A673 (cell line): ENCODE measurements around the gene ZMYND8. TPM values are rescaled to one million over a fixed set of nuclear protein-coding genes. Genes with fewer than 3 reads are reported as not detected.

Source experiments
- BruUV-seq: library from RNA; stranded (reverse); fragments of 400-500 nt; replicated peaks from 2 replicates; lab custom pipeline; 2021; lab: Mats Ljungman, UMichigan
- CTCF ChIA-PET: fragments of 300-600 bp; sonication (Branson Sonifier 250); formaldehyde crosslinking; loops from one replicate; lab custom pipeline; 2022; ENCODE audit warnings: antibody characterized with exemption; lab: Charles Lee
- POLR2A ChIA-PET: fragments of 300-600 bp; sonication (Branson Sonifier 250); formaldehyde crosslinking; loops from one replicate; lab custom pipeline; 2022; ENCODE audit warnings: antibody characterized with exemption; ENCODE audit not compliant: low non-redundant PET; lab: Charles Lee
- DNase-seq: peaks from one replicate; pipeline ENCODE4 v3.0.0-alpha.2; 2015; ENCODE audit warnings: low spot score
- H3K27ac ChIP-seq: fragments of 200-600 bp; sonication (generic); 2 replicates; pipeline ENCODE4 v1.5.1; 2016; ENCODE audit warnings: mixed run types, low read depth, mild to moderate bottlenecking, mixed read lengths, antibody characterized with exemption, low read length; ENCODE audit not compliant: poor library complexity, severe bottlenecking
- H3K27me3 ChIP-seq: fragments of 200-600 bp; sonication (generic); replicated peaks from 2 replicates; pipeline ENCODE4 v1.6.1; 2017; ENCODE audit warnings: mixed run types, low read depth, mild to moderate bottlenecking, mixed read lengths, antibody characterized with exemption, low read length; ENCODE audit not compliant: insufficient read depth, poor library complexity
- H3K36me3 ChIP-seq: fragments of 200-600 bp; sonication (generic); 2 replicates; pipeline ENCODE4 v1.6.1; 2016; ENCODE audit warnings: mixed run types, mild to moderate bottlenecking, mixed read lengths, antibody characterized with exemption, low read length; ENCODE audit not compliant: insufficient read depth, poor library complexity, severe bottlenecking
- H3K4me1 ChIP-seq: fragments of 200-600 bp; sonication (generic); 2 replicates; pipeline ENCODE4 v1.6.1; 2017; ENCODE audit warnings: mixed run types, mild to moderate bottlenecking, mixed read lengths, antibody characterized with exemption, low read length; ENCODE audit not compliant: insufficient read depth, poor library complexity, severe bottlenecking
- H3K4me3 ChIP-seq: fragments of 200-600 bp; sonication (generic); 2 replicates; pipeline ENCODE4 v1.5.1; 2016; ENCODE audit warnings: low read depth, mixed run types, mild to moderate bottlenecking, mixed read lengths, low read length; ENCODE audit not compliant: poor library complexity, severe bottlenecking
- H3K9me3 ChIP-seq: fragments of 200-600 bp; sonication (generic); 2 replicates; pipeline ENCODE4 v1.6.1; 2016; ENCODE audit warnings: mixed run types, low read depth, mild to moderate bottlenecking, mixed read lengths, antibody characterized with exemption, low read length; ENCODE audit not compliant: poor library complexity, severe bottlenecking
- EZH2 ChIP-seq: fragments of 200-600 bp; sonication (generic); IDR thresholded peaks from 2 replicates; pipeline ENCODE4 v1.6.1; 2017; ENCODE audit warnings: borderline replicate concordance, low read depth, mild to moderate bottlenecking, mixed read lengths, antibody characterized with exemption, low read length; ENCODE audit not compliant: poor library complexity, severe bottlenecking
- intact Hi-C: fragments of 100-400 bp; cut with micrococcal nuclease; formaldehyde crosslinking; loops from one replicate; pipeline ENCODE4 v1.10.0; 2022; ENCODE audit not compliant: unreplicated experiment
- total RNA-seq: library from RNA; stranded (reverse); gene quantifications from 2 replicates; pipeline ENCODE4 v1.2.3, GENCODE V29; 2021
- TF ChIP-seq, protein P1 (sequence below): fragments of 300-800, 200-600 bp; sonication (generic); conservative IDR thresholded peaks from 2 replicates; pipeline ENCODE4 v1.5.1; 2017; ENCODE audit warnings: low read depth, mild to moderate bottlenecking, antibody characterized with exemption, low read length, moderate library complexity, mixed read lengths

ZMYND8 gene
- total RNA-seq, 1 experiment from 2014 or later: 31.3 TPM

DNA sequence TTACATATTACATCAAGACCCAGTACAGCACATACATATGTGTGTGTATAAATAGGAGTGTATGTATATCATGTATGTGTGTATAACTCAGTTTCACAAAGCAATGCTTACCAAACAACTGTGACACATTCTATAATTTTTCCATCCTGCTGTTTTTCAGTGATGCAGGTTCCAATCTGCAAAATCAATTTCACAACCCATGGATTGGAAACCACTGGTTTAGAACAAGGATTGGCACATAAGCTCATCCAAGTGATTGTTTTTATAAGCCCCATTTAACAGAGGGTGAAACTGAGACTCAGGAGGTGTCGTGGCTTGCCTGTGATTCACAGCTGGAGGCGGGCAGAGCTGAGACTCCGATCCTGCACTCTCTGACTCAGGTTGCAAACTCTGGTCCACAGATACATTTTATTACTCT lies 158.2 kb downstream of the ZMYND8 start:
- no TSS peak for BruUV-seq
- Histone ChIP-seq H3K27ac (no peak overlapping the region), H3K9me3 (no peaks in the 10 kb centered on the region), H3K36me3 (no peaks in the 10 kb centered on the region), H3K4me1 (no peaks in the 10 kb centered on the region), H3K27me3 (no peaks in the 10 kb centered on the region), H3K4me3 (no peak overlapping the region)
- intact Hi-C loops: loop anchor here (10.0 kb wide), 1 partner anchor 417 kb away; no protein-coding TSS in a partner anchor
- ChIA-PET POLR2A (no interaction called here), CTCF (no interaction called here)
- TF ChIP-seq EZH2: no peak
- TF ChIP-seq, protein P1, sequence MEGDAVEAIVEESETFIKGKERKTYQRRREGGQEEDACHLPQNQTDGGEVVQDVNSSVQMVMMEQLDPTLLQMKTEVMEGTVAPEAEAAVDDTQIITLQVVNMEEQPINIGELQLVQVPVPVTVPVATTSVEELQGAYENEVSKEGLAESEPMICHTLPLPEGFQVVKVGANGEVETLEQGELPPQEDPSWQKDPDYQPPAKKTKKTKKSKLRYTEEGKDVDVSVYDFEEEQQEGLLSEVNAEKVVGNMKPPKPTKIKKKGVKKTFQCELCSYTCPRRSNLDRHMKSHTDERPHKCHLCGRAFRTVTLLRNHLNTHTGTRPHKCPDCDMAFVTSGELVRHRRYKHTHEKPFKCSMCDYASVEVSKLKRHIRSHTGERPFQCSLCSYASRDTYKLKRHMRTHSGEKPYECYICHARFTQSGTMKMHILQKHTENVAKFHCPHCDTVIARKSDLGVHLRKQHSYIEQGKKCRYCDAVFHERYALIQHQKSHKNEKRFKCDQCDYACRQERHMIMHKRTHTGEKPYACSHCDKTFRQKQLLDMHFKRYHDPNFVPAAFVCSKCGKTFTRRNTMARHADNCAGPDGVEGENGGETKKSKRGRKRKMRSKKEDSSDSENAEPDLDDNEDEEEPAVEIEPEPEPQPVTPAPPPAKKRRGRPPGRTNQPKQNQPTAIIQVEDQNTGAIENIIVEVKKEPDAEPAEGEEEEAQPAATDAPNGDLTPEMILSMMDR: no peak
- DNase-seq: no peak

DNA sequence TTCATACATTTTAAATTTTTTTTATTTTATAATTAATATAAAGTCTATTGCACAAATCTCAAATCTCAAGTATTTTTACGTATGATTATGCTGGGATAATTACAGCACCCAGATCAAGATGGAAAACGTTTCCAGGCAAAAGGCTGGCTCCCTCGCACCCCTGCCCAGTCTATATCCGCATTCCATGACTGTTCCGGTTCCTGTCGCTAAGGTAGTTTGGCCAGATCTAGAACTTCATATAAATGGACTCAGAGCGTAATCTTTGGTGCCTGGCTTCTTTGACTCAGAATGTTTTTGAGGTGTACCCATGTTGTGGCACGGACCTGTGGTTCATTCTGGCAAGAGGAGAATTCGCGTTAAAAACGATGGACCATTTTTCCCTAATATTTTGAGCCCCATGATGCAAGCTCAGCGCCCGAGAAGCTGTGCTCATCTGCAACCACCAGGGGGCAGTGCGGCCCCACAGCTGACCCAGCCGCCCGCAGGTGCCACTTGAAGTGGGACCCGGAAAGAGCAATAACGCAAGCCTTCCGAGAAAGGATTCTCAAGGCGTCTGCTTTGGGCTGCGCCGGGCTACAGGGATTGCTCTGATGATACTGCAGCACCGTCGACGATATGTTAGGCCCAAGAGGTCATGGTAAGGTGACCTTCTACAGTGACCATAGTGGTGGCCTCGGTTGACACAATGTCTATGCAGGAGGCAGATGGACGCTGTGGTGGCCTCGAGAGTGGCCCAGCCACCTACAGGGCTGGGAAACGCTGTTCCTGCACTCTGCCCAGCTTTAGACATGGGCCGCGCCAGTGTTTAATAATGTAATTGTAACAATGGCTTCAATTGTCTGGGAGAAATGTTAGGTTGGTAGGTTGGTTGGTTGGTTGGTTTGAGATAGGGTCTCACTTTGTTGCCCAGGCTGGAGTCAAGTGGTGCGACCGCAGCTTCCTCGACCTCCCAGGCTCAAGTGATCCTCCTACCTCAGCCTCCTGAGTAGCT lies 160.1 kb downstream of the ZMYND8 start:
- Histone ChIP-seq H3K9me3 (no peaks in the 10 kb centered on the region), H3K27me3 (no peaks in the 10 kb centered on the region), H3K4me1 (no peaks in the 10 kb centered on the region), H3K4me3 (no peak overlapping the region), H3K36me3 (no peaks in the 10 kb centered on the region), H3K27ac (no peak overlapping the region)
- no TSS peak for BruUV-seq
- ChIA-PET CTCF (interaction anchor here (0.5 to 1.6 kb wide), 6 partner anchors 10 to 445 kb away, joined by 3 to 19 read pairs (median 5); no protein-coding TSS in a partner anchor), POLR2A (no interaction called here)
- intact Hi-C loops: loop anchor here (2.0 to 10.0 kb wide), 2 partner anchors 188 to 418 kb away; no protein-coding TSS in a partner anchor
- DNase-seq: peak; percentile 83
- TF ChIP-seq, protein P1: peak; percentile 98
- TF ChIP-seq EZH2: no peak

DNA sequence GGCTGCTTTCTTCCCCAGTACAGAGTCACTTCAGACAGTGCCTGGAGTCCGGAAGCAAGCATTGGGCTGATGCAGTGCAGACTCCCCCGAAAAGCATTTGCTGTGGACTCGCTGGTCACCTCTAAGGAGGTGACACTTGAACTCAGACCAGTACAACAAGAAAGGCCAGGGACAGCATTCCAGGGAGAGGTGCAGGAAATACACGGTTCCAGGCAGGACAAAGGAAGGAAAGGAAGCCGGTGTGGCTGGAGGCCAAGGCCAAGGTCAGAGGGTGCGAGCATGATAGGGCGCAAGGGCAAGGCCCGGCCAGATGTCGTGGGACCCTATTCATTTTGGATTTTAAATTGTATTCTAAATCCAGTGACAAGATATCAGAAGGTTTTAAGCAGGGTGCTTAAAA lies 160.9 kb downstream of the ZMYND8 start:
- intact Hi-C loops: loop anchor here (10.0 kb wide), 1 partner anchor 419 kb away; no protein-coding TSS in a partner anchor
- CTCF ChIA-PET: no interaction called here

More for the DNA sequence above, 160.9 kb downstream of the ZMYND8 start:
- Histone ChIP-seq H3K27me3 (peaks cover 6% of the 10 kb centered on the region), H3K9me3 (no peaks in the 10 kb centered on the region), H3K36me3 (no peaks in the 10 kb centered on the region), H3K27ac (no peak overlapping the region), H3K4me1 (no peaks in the 10 kb centered on the region), H3K4me3 (no peak overlapping the region)
- no TSS peak for BruUV-seq
- POLR2A ChIA-PET: no interaction called here
- TF ChIP-seq, protein P1: no peak
- no peak for TF ChIP-seq EZH2
- DNase-seq: no peak
